Tibial artery (tissue), 4 donors: ENCODE results near the gene GAA.
A peak's percentile ranks its signal among the peaks of the same experiment; 100 is the strongest.

ENCODE experiments used
- DNase-seq, 2 donors: peaks; one replicate each; pipeline ENCODE4 v3.0.0-alpha.2; 2019
- H3K27ac ChIP-seq, 2 donors: fragments of 200-600 bp; sonication (generic) in 1 of 2; 1 replicate in 1 of 2; 2 replicates in 1 of 2; pipeline ENCODE4 v1.5.1; 2018 to 2019; ENCODE audit warnings: mild to moderate bottlenecking in 1 of 2
- H3K27me3 ChIP-seq, 2 donors: fragments of 200-600 bp; sonication (generic) in 1 of 2; one replicate each; pipeline versions ENCODE4 v1.5.1 to v1.6.0; 2016 to 2019
- H3K36me3 ChIP-seq, 3 donors: fragments of 200-600 bp; sonication (generic) in 2 of 3; one replicate each; pipeline ENCODE4 v1.5.1; 2016 to 2019; ENCODE audit warnings: mild to moderate bottlenecking in 2 of 3
- H3K4me1 ChIP-seq, 4 donors: fragments of 200-600 bp; sonication (generic) in 2 of 4; 1 replicate in 3 of 4; 2 replicates in 1 of 4; pipeline ENCODE4 v1.5.1; 2016 to 2019
- H3K4me3 ChIP-seq, 2 donors: fragments of 200-600 bp; sonication (generic) in 1 of 2; 1 replicate in 1 of 2; 2 replicates in 1 of 2; pipeline ENCODE4 v1.5.1; 2018 to 2019; ENCODE audit warnings: mild to moderate bottlenecking in 2 of 2
- H3K9me3 ChIP-seq, 3 donors: fragments of 200-600 bp; sonication (generic) in 1 of 3; one replicate each; pipeline ENCODE4 v1.5.1; 2016 to 2019
- intact Hi-C: fragments of 100-400 bp; cut with DNase I; formaldehyde crosslinking; loops from one replicate; pipeline ENCODE4 v1.15.0; 2023; ENCODE audit warnings: low total_unique reads
- TF ChIP-seq, protein P1 (sequence below), 2 experiments: fragments of 200-600 bp in 1 of 2; fragments of 450-650 bp in 1 of 2; IDR thresholded peaks; one replicate each; pipeline ENCODE4 v1.5.1; 2017 to 2019; ENCODE audit warnings: antibody characterized with exemption in 2 of 2, mild to moderate bottlenecking in 1 of 2, moderate library complexity in 1 of 2

Gene GAA

DNA sequence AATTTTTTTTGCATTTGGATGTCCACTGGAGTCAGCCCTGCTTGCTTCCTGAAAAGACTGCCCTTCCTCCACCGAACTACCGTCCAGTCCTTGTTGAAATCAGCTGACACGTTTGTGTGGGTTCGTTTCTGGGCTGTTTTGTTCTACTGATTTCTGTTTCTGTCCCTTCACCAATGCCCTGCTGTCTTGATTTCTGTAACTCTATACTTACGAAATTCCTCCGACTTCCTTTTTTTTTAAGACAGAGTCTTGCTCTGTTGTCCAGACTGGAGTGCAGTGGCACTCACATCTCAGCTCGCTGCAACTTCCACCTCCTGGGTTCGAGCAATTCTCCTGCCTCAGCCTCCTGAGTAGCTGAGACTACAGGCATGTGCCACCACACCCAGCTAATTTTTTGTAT, 8.4 kb upstream of the GAA start:
- no peak overlapping the region for H3K27ac ChIP-seq
- intact Hi-C loops = no loop called here
- TF ChIP-seq, protein P1, sequence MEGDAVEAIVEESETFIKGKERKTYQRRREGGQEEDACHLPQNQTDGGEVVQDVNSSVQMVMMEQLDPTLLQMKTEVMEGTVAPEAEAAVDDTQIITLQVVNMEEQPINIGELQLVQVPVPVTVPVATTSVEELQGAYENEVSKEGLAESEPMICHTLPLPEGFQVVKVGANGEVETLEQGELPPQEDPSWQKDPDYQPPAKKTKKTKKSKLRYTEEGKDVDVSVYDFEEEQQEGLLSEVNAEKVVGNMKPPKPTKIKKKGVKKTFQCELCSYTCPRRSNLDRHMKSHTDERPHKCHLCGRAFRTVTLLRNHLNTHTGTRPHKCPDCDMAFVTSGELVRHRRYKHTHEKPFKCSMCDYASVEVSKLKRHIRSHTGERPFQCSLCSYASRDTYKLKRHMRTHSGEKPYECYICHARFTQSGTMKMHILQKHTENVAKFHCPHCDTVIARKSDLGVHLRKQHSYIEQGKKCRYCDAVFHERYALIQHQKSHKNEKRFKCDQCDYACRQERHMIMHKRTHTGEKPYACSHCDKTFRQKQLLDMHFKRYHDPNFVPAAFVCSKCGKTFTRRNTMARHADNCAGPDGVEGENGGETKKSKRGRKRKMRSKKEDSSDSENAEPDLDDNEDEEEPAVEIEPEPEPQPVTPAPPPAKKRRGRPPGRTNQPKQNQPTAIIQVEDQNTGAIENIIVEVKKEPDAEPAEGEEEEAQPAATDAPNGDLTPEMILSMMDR (IDR thresholded peaks at IDR 0.05) = no peak
- no peak overlapping the region for H3K4me3 ChIP-seq
- peaks cover 0 to 7% (median 0%) of the 10 kb centered on the region in 3 donors for H3K36me3 ChIP-seq
- H3K9me3 ChIP-seq = no peaks in the 10 kb centered on the region
- H3K27me3 ChIP-seq = no peaks in the 10 kb centered on the region
- no peaks in the 10 kb centered on the region for H3K4me1 ChIP-seq
- peak in 1 of 2 donors; percentile 40 for DNase-seq

DNA sequence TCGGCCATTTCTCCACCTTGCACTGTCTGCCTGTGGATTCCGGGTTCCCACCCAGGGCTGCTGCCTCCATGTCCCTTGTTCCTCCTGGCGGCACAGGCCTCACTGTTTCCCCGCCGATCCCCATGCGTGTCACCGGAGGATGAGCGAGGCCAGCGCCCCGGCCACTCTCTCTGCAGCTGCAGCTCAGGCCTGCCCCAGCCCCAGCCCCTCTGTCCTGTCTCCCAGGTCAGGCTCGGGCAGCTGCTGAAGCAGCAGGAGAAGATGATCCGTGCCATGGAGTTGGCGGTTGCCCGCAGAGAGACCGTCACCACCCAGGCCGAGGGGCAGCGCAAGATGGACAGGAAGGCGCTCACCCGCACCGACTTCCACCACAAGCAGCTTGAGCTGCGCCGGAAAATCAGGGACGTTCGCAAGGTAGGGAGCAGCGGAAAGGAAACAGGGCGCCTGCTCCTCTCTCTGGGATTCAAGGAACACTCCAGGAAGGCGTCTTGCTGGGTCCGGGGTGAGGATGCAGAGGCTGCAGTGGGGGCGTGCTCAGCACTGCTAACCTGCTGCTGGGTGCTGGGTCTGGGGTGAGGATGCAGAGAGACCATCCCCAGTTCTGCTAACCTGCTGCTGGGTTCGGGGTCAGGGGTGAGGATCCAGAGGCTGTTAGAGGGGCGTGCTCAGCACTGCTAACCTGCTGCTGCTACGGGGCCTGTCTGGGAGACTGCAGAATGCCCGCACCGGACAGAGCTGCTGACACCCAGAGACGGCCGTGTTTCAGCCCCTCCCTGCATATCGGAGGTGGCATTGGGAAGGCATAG, 6.1 kb upstream of the GAA start:
- TF ChIP-seq, protein P1 (IDR thresholded peaks at IDR 0.05) = no peak
- no peak for DNase-seq
- Histone ChIP-seq H3K36me3 (no peaks in the 10 kb centered on the region), H3K27ac (no peak overlapping the region), H3K4me1 (peaks cover 0 to 3% (median under 1%) of the 10 kb centered on the region in 4 donors), H3K27me3 (no peaks in the 10 kb centered on the region), H3K9me3 (no peaks in the 10 kb centered on the region), H3K4me3 (no peak overlapping the region)
- intact Hi-C loops = no loop called here

DNA sequence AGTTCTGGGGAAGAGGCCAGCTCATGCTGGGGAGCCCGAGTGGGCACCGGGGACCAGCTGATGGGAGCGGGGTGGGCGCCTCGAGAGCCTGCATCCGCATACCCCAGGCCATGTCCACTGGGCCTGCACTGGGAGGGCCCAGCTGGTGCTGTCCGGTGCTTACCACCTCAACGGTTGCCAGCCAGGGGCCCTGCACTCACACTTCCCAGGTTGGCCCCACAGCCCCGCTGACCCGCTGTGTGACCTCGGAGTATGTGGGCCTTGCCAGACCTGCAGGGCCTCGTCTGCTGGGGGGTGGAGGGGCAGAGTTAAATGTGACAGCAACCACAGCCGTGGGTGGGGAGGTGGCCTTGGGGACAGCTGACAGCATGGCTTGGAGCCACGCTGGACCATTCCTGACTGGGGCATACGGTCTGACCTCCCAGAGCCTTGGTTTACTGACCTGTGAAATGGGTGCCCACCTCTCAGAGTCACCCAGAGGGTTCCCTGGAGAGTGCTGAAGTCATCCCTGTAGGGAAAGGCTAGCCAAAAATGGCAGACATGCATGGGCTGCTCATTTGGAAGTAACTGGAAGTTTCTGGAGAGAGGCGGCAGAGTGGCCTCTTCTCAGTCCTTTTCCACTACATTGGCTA, 5.4 kb upstream of the GAA start:
- TF ChIP-seq, protein P1 (IDR thresholded peaks at IDR 0.05) = no peak
- intact Hi-C loops = no loop called here
- DNase-seq = no peak

DNA sequence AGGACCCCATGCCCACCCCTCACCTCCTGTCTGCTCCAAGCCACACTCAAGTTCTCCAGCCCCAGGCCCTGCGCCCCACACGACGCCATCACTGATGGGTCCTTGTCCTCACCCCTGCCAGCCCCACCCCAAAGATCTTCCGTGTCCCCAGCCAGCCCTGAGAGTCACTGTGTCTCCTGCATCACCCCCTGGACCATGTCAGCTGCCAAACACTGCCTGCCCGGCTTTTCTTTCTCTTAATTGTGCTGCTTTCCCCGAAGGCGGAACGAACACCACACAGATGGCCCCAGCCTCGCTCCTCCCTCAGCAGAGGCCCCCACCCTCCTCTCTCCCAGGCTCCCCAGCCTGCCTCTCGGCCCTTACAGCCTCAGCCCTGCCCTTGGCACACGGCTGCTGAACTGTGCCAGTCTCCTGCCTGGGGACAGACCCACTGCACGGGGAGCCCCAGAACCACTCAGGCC, 4.8 kb upstream of the GAA start:
- intact Hi-C loops = no loop called here
- Histone ChIP-seq H3K36me3 (no peaks in the 10 kb centered on the region), H3K4me1 (peaks cover 0 to 11% (median 4%) of the 10 kb centered on the region in 4 donors), H3K4me3 (no peak overlapping the region), H3K27ac (no peak overlapping the region), H3K27me3 (no peaks in the 10 kb centered on the region), H3K9me3 (no peaks in the 10 kb centered on the region)
- no peak for DNase-seq
- TF ChIP-seq, protein P1 (IDR thresholded peaks at IDR 0.05) = no peak

More for the DNA sequence above, 5.4 kb upstream of the GAA start:
- no peak overlapping the region for H3K27ac ChIP-seq
- H3K27me3 ChIP-seq = no peaks in the 10 kb centered on the region
- H3K4me1 ChIP-seq = peaks cover 0 to 9% (median 4%) of the 10 kb centered on the region in 4 donors
- no peaks in the 10 kb centered on the region for H3K36me3 ChIP-seq
- no peak overlapping the region for H3K4me3 ChIP-seq
- no peaks in the 10 kb centered on the region for H3K9me3 ChIP-seq

DNA sequence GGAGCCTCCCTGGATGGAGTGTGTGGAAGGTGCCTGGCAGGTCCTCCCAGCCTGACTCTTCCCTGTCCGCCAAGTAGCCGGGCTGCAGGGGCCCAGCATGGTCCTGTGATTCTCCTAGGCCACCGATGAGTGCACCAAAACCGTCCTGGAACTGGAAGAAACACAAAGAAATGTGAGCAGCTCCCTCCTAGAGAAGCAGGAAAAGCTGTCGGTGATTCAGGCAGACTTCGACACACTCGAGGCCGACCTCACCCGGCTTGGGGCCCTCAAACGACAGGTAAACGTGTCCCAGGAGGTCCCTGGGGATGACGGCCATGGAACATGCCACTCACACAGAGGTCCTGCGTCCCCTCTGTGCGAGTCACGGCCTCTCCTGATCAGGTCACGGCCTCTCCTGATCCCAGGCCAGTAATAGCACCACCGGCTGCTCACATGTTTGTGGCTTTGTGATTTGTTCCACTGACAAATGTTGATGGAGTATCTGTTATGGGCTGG, 4.2 kb upstream of the GAA start:
- DNase-seq = no peak
- intact Hi-C loops = no loop called here
- H3K27ac ChIP-seq = no peak overlapping the region

More for the DNA sequence above, 4.2 kb upstream of the GAA start:
- peaks cover 0 to 17% (median 9%) of the 10 kb centered on the region in 4 donors for H3K4me1 ChIP-seq
- no peaks in the 10 kb centered on the region for H3K27me3 ChIP-seq
- no peaks in the 10 kb centered on the region for H3K36me3 ChIP-seq
- TF ChIP-seq, protein P1 (IDR thresholded peaks at IDR 0.05) = no peak
- no peaks in the 10 kb centered on the region for H3K9me3 ChIP-seq
- no peak overlapping the region for H3K4me3 ChIP-seq
